Body of pancreas (tissue), 4 donors: ENCODE results near the gene SPATS1. TPM values are rescaled to one million over a fixed set of nuclear protein-coding genes. Genes with fewer than 3 reads are reported as not detected.

Experiments
- ATAC-seq: fragments of 150-250 bp; one replicate; pipeline ENCODE4 v1.9.1; 2016
- DNase-seq, 4 donors: peaks; one replicate each; pipeline ENCODE4 v3.0.0-alpha.2; 2019
- H3K27ac ChIP-seq, 4 donors: fragments of 200-600 bp; sonication (generic); 1 replicate in 3 of 4; 2 replicates in 1 of 4; pipeline versions ENCODE4 v1.5.1 to v1.6.1; 2016 to 2019; ENCODE audit warnings: mild to moderate bottlenecking in 1 of 4, mixed read lengths in 1 of 4, moderate library complexity in 1 of 4
- H3K27me3 ChIP-seq, 2 donors: fragments of 200-600 bp; sonication (generic); one replicate each; pipeline ENCODE4 v1.6.0; 2016; ENCODE audit warnings: mild to moderate bottlenecking in 1 of 2
- H3K36me3 ChIP-seq, 2 donors: fragments of 200-600 bp; sonication (generic); replicated peaks in 1 of 2; 2 replicates each; pipeline ENCODE4 v1.5.1; 2016; ENCODE audit warnings: low read depth in 2 of 2; ENCODE audit not compliant: insufficient read depth in 1 of 2
- H3K4me1 ChIP-seq: fragments of 200-600 bp; sonication (generic); one replicate; pipeline ENCODE4 v1.6.0; 2016
- H3K4me3 ChIP-seq, 2 donors: fragments of 200-600 bp; sonication (generic); 1 replicate in 1 of 2; 2 replicates in 1 of 2; pipeline ENCODE4 v1.5.1; 2016 to 2019
- H3K9me3 ChIP-seq, 3 donors: fragments of 200-600 bp; sonication (generic); 1 replicate in 2 of 3; 2 replicates in 1 of 3; pipeline ENCODE4 v1.5.1; 2016
- CTCF ChIP-seq, 7 experiments: fragments of 450-650 bp in 4 of 7; fragments of 200-600 bp in 3 of 7; sonication (generic) in 3 of 7; IDR thresholded peaks; one replicate each; pipeline ENCODE4 v1.5.1; 2016 to 2019; ENCODE audit warnings: antibody characterized with exemption in 7 of 7
- POLR2A ChIP-seq, 3 donors: fragments of 450-650 bp; IDR thresholded peaks; one replicate each; pipeline ENCODE4 v1.6.1; 2016; ENCODE audit warnings: antibody characterized with exemption in 3 of 3, mild to moderate bottlenecking in 2 of 3
- WGBS, 2 donors: methylation state at CpG; one replicate each; pipeline ENCODE4 v1.1.5; 2017; 5-methylcytosine and 5-hydroxymethylcytosine counted together
- intact Hi-C: fragments of 100-400 bp; cut with DNase I; formaldehyde crosslinking; loops from one replicate; pipeline ENCODE4 v1.15.1; 2023
- total RNA-seq, 2 donors: library from RNA; depleted of rRNA; stranded (reverse); fragments of >200 nt; gene quantifications; one replicate each; pipeline ENCODE4 v1.1.0, GENCODE V29; 2016

SPATS1 gene
- total RNA-seq, 2 donors from 2014 or later = not detected

GRCh38 chr6:44333273-44333919 is 9.1 kb upstream of the SPATS1 start:
- no peak overlapping the region for H3K27ac ChIP-seq
- H3K9me3 ChIP-seq = no peaks in the 10 kb centered on the region
- intact Hi-C loops = loop anchor here (10.0 kb wide), 1 partner anchor 239 kb away; no protein-coding TSS in a partner anchor
- ATAC-seq (no peak), DNase-seq (peak in 1 of 4 donors; percentile 13)
- whole genome bisulfite sequencing, 2 donors = 53 to 59% methylated on average over 11 of the region's 11 CpGs
- no peak overlapping the region for H3K4me3 ChIP-seq
- no peaks in the 10 kb centered on the region for H3K4me1 ChIP-seq
- TF ChIP-seq CTCF (IDR thresholded peaks at IDR 0.05) = no peak
- TF ChIP-seq POLR2A (IDR thresholded peaks at IDR 0.05) = no peak
- no peaks in the 10 kb centered on the region for H3K27me3 ChIP-seq
- no peaks in the 10 kb centered on the region for H3K36me3 ChIP-seq

DNA sequence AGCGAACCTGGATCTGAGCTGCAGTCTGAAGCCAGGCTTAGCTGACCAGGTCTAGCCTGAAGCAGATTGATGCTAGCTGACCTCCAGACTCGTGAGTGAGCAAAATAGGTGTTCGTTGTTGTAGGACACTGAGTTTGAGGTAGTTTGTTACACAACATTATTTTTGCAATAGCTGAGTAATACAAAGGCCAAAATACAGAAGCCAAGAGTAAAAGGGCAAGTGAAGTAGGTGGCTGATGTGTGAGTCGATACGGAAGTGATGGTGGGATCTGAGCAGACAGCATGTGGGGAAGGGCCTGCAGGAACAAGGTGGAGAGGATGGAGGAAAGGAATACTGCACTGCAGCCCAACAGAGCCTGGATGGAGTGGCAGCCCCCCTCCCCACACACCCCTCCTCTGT is 8.5 kb upstream of the SPATS1 start:
- Histone ChIP-seq H3K4me1 (peaks cover 4% of the 10 kb centered on the region), H3K4me3 (no peak overlapping the region), H3K9me3 (no peaks in the 10 kb centered on the region), H3K27me3 (no peaks in the 10 kb centered on the region), H3K36me3 (no peaks in the 10 kb centered on the region), H3K27ac (no peak overlapping the region)
- DNase-seq (no peak), ATAC-seq (no peak)
- intact Hi-C loops = loop anchor here (10.0 kb wide), 1 partner anchor 239 kb away; no protein-coding TSS in a partner anchor
- TF ChIP-seq CTCF (IDR thresholded peaks at IDR 0.05) (no peak), POLR2A (IDR thresholded peaks at IDR 0.05) (no peak)
- WGBS, 2 donors = 75 to 76% methylated on average over 5 of the region's 5 CpGs

- 41 to 43% methylated on average over 1 of the region's 1 CpG for WGBS, 2 donors
- Histone ChIP-seq H3K9me3 (no peaks in the 10 kb centered on the region), H3K27me3 (no peaks in the 10 kb centered on the region), H3K4me1 (peaks cover 7% of the 10 kb centered on the region), H3K36me3 (no peaks in the 10 kb centered on the region), H3K27ac (no peak overlapping the region), H3K4me3 (no peak overlapping the region)
- intact Hi-C loops = loop anchor here (5.0 to 10.0 kb wide), 2 partner anchors 63 to 241 kb away; partner anchors contain the start of gene TMEM151B
- no peak for ATAC-seq
- TF ChIP-seq POLR2A (IDR thresholded peaks at IDR 0.05) (no peak), CTCF (IDR thresholded peaks at IDR 0.05) (no peak)
- DNase-seq = no peak
Observed at GRCh38 chr6:44335631-44336030, 6.8 kb upstream of the SPATS1 start.

DNA sequence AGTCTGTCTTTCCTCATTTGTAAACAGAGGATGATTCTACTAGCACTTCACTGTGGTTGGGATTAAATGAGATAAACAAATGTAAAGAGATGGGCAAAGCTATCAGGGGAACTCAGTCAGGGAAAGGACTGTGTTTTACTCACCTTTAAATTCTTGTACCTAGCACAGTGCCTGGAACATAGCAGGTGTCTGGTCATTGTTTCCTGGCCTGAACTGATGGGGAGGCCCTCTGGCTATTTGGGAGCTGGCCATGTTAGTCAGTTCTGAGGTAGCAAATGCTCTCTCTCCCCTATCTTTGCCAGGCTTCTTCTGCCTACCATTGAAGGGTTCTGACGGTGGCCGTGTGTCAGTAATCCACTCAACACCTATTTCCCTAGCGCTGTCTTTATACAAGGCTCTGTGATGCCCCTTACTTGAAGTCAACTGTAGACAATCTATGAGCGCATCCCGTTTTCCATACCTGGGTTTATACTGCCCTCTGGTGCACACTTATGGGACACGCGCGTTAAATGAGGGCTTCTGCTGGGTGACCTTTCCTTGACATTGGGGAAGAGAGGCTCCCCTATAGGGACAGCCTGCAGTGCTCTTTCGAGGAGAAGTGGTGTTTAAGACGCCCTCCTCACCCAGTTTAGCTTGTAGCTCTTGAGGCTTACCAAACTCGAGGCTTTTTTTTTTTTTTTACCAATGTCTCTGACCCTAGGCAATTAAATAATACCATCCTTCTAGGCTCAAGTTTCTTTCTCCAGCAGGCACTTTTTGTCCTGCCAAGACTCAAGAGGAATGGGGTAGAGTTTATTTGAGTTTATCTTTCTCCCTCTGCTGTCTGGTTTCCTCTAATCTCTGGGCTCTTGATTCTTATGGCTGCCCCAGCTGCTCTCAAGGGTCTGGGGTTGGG is 4.0 kb upstream of the SPATS1 start:
- ATAC-seq = peak; percentile 84
- DNase-seq = peak; percentile 66 to 75 (median 68)
- TF ChIP-seq POLR2A (IDR thresholded peaks at IDR 0.05) (no peak), CTCF (IDR thresholded peaks at IDR 0.05) (peak; percentile 62 to 85 (median 79))
- H3K9me3 ChIP-seq = no peaks in the 10 kb centered on the region
- H3K4me3 ChIP-seq = no peak overlapping the region
- intact Hi-C loops = loop anchor here (5.0 to 10.0 kb wide), 2 partner anchors 66 to 244 kb away; partner anchors contain the start of gene TMEM151B
- 2 to 5% methylated on average over 11 of the region's 11 CpGs for WGBS, 2 donors
- peaks cover 7% of the 10 kb centered on the region for H3K4me1 ChIP-seq
- H3K27me3 ChIP-seq = no peaks in the 10 kb centered on the region
- H3K36me3 ChIP-seq = no peaks in the 10 kb centered on the region
- H3K27ac ChIP-seq = peak overlapping the region in 1 of 4 donors; percentile 12
